Activated T-cell treated with anti-CD3 and anti-CD28 coated beads, Interleukin-2, amount 50 U/mL, for 4 hours (primary cell): ENCODE measurements around the gene KLHL26. TPM values are rescaled to one million over a fixed set of nuclear protein-coding genes. Genes with fewer than 3 reads are reported as not detected.

Experiments
- ATAC-seq, 2 donors: fragments of 200-7000 bp; cut with Tn5 transposase; one replicate each; pipeline ENCODE4 v1.10.0; 2021
- DNase-seq: peaks from one replicate; pipeline ENCODE4 v3.0.0-alpha.2; 2020
- H3K27me3 Mint-ChIP-seq: one replicate; pipeline ENCODE4 v1.8.0; 2021; ENCODE audit warnings: low read depth, mixed read lengths
- H3K36me3 Mint-ChIP-seq: one replicate; pipeline ENCODE4 v1.8.0; 2022; ENCODE audit warnings: mixed read lengths; ENCODE audit not compliant: insufficient read depth
- H3K4me1 Mint-ChIP-seq: one replicate; pipeline ENCODE4 v1.8.0; 2021; ENCODE audit warnings: low read depth, mixed read lengths
- H3K4me3 Mint-ChIP-seq: one replicate; pipeline ENCODE4 v1.8.0; 2021; ENCODE audit warnings: mild to moderate bottlenecking, moderate library complexity, mixed read lengths
- H3K9me3 Mint-ChIP-seq: one replicate; pipeline ENCODE4 v1.8.0; 2021; ENCODE audit warnings: mixed read lengths
- total RNA-seq, 3 donors: library from RNA; stranded (reverse); gene quantifications; one replicate each; pipeline ENCODE4 v1.2.1, GENCODE V29; 2021

KLHL26 gene
- total RNA-seq, 3 donors from 2014 or later, result 14.7 to 20.3 (median 17.0) TPM

GRCh38 chr19:18656337-18657086 lies 19.7 kb downstream of the KLHL26 start:
- Mint-ChIP-seq H3K9me3 (no peaks in the 10 kb centered on the region), H3K27me3 (no peaks in the 10 kb centered on the region), H3K4me3 (no peak overlapping the region), H3K4me1 (peaks cover 16% of the 10 kb centered on the region), H3K36me3 (peaks cover 3% of the 10 kb centered on the region)
- DNase-seq (no peak), ATAC-seq (no peak)

GRCh38 chr19:18657590-18658365 lies 20.9 kb downstream of the KLHL26 start:
- peaks cover 17% of the 10 kb centered on the region for H3K4me1 Mint-ChIP-seq
- no peak for DNase-seq
- peaks cover 3% of the 10 kb centered on the region for H3K36me3 Mint-ChIP-seq
- no peak overlapping the region for H3K4me3 Mint-ChIP-seq
- no peaks in the 10 kb centered on the region for H3K9me3 Mint-ChIP-seq
- no peaks in the 10 kb centered on the region for H3K27me3 Mint-ChIP-seq
- ATAC-seq, result no peak

- DNase-seq, result no peak
- no peak overlapping the region for H3K4me3 Mint-ChIP-seq
- H3K36me3 Mint-ChIP-seq, result peaks cover 3% of the 10 kb centered on the region
- H3K9me3 Mint-ChIP-seq, result no peaks in the 10 kb centered on the region
- no peak for ATAC-seq
- no peaks in the 10 kb centered on the region for H3K27me3 Mint-ChIP-seq
- H3K4me1 Mint-ChIP-seq, result peaks cover 20% of the 10 kb centered on the region
These were observed 21.6 kb downstream of the KLHL26 start for GRCh38 chr19:18658366-18658855.

GRCh38 chr19:18659281-18660050 lies 22.6 kb downstream of the KLHL26 start:
- no peak overlapping the region for H3K4me3 Mint-ChIP-seq
- peaks cover 3% of the 10 kb centered on the region for H3K36me3 Mint-ChIP-seq
- DNase-seq (no peak), ATAC-seq (no peak)
- peaks cover 29% of the 10 kb centered on the region for H3K4me1 Mint-ChIP-seq
- H3K9me3 Mint-ChIP-seq, result no peaks in the 10 kb centered on the region
- H3K27me3 Mint-ChIP-seq, result no peaks in the 10 kb centered on the region

GRCh38 chr19:18660051-18660910 lies 23.5 kb downstream of the KLHL26 start:
- H3K27me3 Mint-ChIP-seq, result no peaks in the 10 kb centered on the region
- peaks cover 29% of the 10 kb centered on the region for H3K4me1 Mint-ChIP-seq
- H3K9me3 Mint-ChIP-seq, result no peaks in the 10 kb centered on the region
- DNase-seq, result no peak
- no peak for ATAC-seq
- H3K4me3 Mint-ChIP-seq, result no peak overlapping the region
- H3K36me3 Mint-ChIP-seq, result peaks cover 3% of the 10 kb centered on the region

GRCh38 chr19:18660939-18661670 lies 24.3 kb downstream of the KLHL26 start:
- Mint-ChIP-seq H3K27me3 (no peaks in the 10 kb centered on the region), H3K4me3 (no peak overlapping the region), H3K4me1 (peaks cover 29% of the 10 kb centered on the region), H3K36me3 (peaks cover 3% of the 10 kb centered on the region), H3K9me3 (no peaks in the 10 kb centered on the region)
- DNase-seq (no peak), ATAC-seq (no peak)

- no peak for DNase-seq
- Mint-ChIP-seq H3K4me3 (no peak overlapping the region), H3K9me3 (no peaks in the 10 kb centered on the region), H3K36me3 (peaks cover 7% of the 10 kb centered on the region), H3K27me3 (no peaks in the 10 kb centered on the region), H3K4me1 (peaks cover 26% of the 10 kb centered on the region)
- ATAC-seq, result no peak
These were observed 26.3 kb downstream of the KLHL26 start for GRCh38 chr19:18662972-18663732.

- ATAC-seq (no peak), DNase-seq (no peak)
- Mint-ChIP-seq H3K4me3 (no peak overlapping the region), H3K4me1 (peaks cover 19% of the 10 kb centered on the region), H3K9me3 (no peaks in the 10 kb centered on the region), H3K36me3 (peaks cover 7% of the 10 kb centered on the region), H3K27me3 (no peaks in the 10 kb centered on the region)
These were observed 27.2 kb downstream of the KLHL26 start for GRCh38 chr19:18663940-18664530.

- H3K4me1 Mint-ChIP-seq, result peaks cover 16% of the 10 kb centered on the region
- no peak overlapping the region for H3K4me3 Mint-ChIP-seq
- H3K9me3 Mint-ChIP-seq, result no peaks in the 10 kb centered on the region
- H3K36me3 Mint-ChIP-seq, result peaks cover 11% of the 10 kb centered on the region
- ATAC-seq (no peak), DNase-seq (no peak)
- no peaks in the 10 kb centered on the region for H3K27me3 Mint-ChIP-seq
These were observed 29.0 kb downstream of the KLHL26 start for GRCh38 chr19:18665771-18666202.

- Mint-ChIP-seq H3K9me3 (no peaks in the 10 kb centered on the region), H3K4me3 (no peak overlapping the region), H3K27me3 (no peaks in the 10 kb centered on the region), H3K36me3 (peaks cover 10% of the 10 kb centered on the region), H3K4me1 (peaks cover 16% of the 10 kb centered on the region)
- no peak for DNase-seq
- no peak for ATAC-seq
These were observed 29.5 kb downstream of the KLHL26 start for GRCh38 chr19:18666317-18666716.

GRCh38 chr19:18666784-18667183 lies 30.0 kb downstream of the KLHL26 start:
- Mint-ChIP-seq H3K27me3 (no peaks in the 10 kb centered on the region), H3K9me3 (no peaks in the 10 kb centered on the region), H3K4me3 (no peak overlapping the region), H3K4me1 (peaks cover 12% of the 10 kb centered on the region), H3K36me3 (peaks cover 9% of the 10 kb centered on the region)
- DNase-seq, result no peak
- no peak for ATAC-seq

GRCh38 chr19:18667531-18668251 lies 30.9 kb downstream of the KLHL26 start:
- H3K36me3 Mint-ChIP-seq, result peaks cover 9% of the 10 kb centered on the region
- H3K4me1 Mint-ChIP-seq, result peaks cover 12% of the 10 kb centered on the region
- no peaks in the 10 kb centered on the region for H3K9me3 Mint-ChIP-seq
- DNase-seq, result no peak
- ATAC-seq, result no peak
- H3K4me3 Mint-ChIP-seq, result no peak overlapping the region
- no peaks in the 10 kb centered on the region for H3K27me3 Mint-ChIP-seq
